A549 (cell line): ENCODE measurements around the gene KLHL11. TPM values are rescaled to one million over a fixed set of nuclear protein-coding genes. Genes with fewer than 3 reads are reported as not detected.

ENCODE experiments used
- ATAC-seq, 2 experiments: fragments of 200-7000 bp in 1 of 2; fragments of >200 bp in 1 of 2; cut with Nextera tagmentation in 1 of 2; cut with Tn5 transposase in 1 of 2; 3 replicates each; pipeline versions ENCODE4 v1.8.0 to v1.9.1; 2018 to 2020; ENCODE audit warnings: mild to moderate bottlenecking in 1 of 2, moderate library complexity in 1 of 2
- CTCF ChIA-PET: fragments of 300-600 bp; sonication (Branson Sonifier 250); formaldehyde crosslinking; extraction: SDS; loops from one replicate; lab custom pipeline; 2021; ENCODE audit warnings: antibody characterized with exemption, inconsistent platforms; lab: Yijun Ruan, JAX
- POLR2A ChIA-PET: fragments of 350-600 bp; formaldehyde crosslinking; extraction: SDS; loops from one replicate; lab custom pipeline; 2021; ENCODE audit warnings: antibody characterized with exemption, inconsistent platforms; lab: Yijun Ruan, JAX
- DNase-seq, 2 experiments: peaks; one replicate each; pipeline versions ENCODE4 v3.0.0 to v3.0.0-alpha.2; 2011 to 2016; ENCODE audit warnings: low read depth in 1 of 2, low spot score in 1 of 2
- FAIRE-seq: peaks from 2 replicates; lab custom pipeline; 2011; peaks lifted over from hg19 to GRCh38; lab: Jason Lieb, UNC
- H3K27ac ChIP-seq, 2 experiments: fragments of >200 bp; sonication (Bioruptor Twin); formaldehyde crosslinking; 3 replicates each; pipeline ENCODE4 v1.5.1; 2016 to 2017
- H3K4me1 ChIP-seq: fragments of >200 bp; sonication (Bioruptor Twin); formaldehyde crosslinking; 3 replicates; pipeline ENCODE4 v1.6.1; 2016
- H3K4me2 ChIP-seq: fragments of >200 bp; sonication (Bioruptor Twin); formaldehyde crosslinking; 3 replicates; pipeline ENCODE4 v1.6.1; 2016
- H3K4me3 ChIP-seq: fragments of >200 bp; sonication (Bioruptor Twin); formaldehyde crosslinking; 3 replicates; pipeline ENCODE4 v1.5.1; 2016
- H3K9me3 ChIP-seq: fragments of >200 bp; sonication (Bioruptor Twin); formaldehyde crosslinking; 3 replicates; pipeline ENCODE4 v1.6.1; 2016
- CBX2 ChIP-seq: fragments of 200-600 bp; sonication (generic); IDR thresholded peaks from 2 replicates; pipeline ENCODE4 v1.6.1; 2016; ENCODE audit warnings: low read depth, mild to moderate bottlenecking, borderline replicate concordance
- CEBPB ChIP-seq, 2 experiments: fragments of >200 bp in 1 of 2; sonication (Bioruptor Twin) in 1 of 2; formaldehyde crosslinking in 1 of 2; IDR thresholded peaks; 2 replicates each; pipeline ENCODE4 v1.6.1; 2012 to 2016
- CHD2 ChIP-seq: fragments of 150-350 bp; IDR thresholded peaks from 2 replicates; pipeline ENCODE4 v1.6.1; 2014; ENCODE audit warnings: low read length; ENCODE audit not compliant: partially characterized antibody
- EHMT2 ChIP-seq: fragments of 200-600 bp; sonication (generic); IDR thresholded peaks from 2 replicates; pipeline ENCODE4 v1.6.1; 2016; ENCODE audit warnings: antibody characterized with exemption, low read depth, mild to moderate bottlenecking, moderate library complexity
- FOSL2 ChIP-seq, 2 experiments: fragments of 450-650 bp in 1 of 2; fragments of >200 bp in 1 of 2; sonication (Bioruptor Twin) in 1 of 2; formaldehyde crosslinking; IDR thresholded peaks; 2 replicates each; pipeline versions ENCODE4 v1.5.0 to v1.6.1; 2016 to 2020; ENCODE audit warnings: mild to moderate bottlenecking in 1 of 2, moderate library complexity in 1 of 2
- HOXA7 ChIP-seq: fragments of 250-450 bp; sonication (Bioruptor Pico); IDR thresholded peaks from 2 replicates; pipeline ENCODE4 v1.5.0; 2020; ENCODE audit warnings: mild to moderate bottlenecking, moderate library complexity
- HOXB13 ChIP-seq: fragments of 250-450 bp; sonication (Bioruptor Pico); IDR thresholded peaks from 2 replicates; pipeline ENCODE4 v1.5.0; 2020; ENCODE audit warnings: low read depth, mild to moderate bottlenecking, moderate library complexity
- JUNB ChIP-seq: fragments of >200 bp; sonication (Bioruptor Twin); formaldehyde crosslinking; IDR thresholded peaks from 2 replicates; pipeline ENCODE4 v1.6.1; 2016
- MAFK ChIP-seq: fragments of 450-650 bp; IDR thresholded peaks from 2 replicates; pipeline ENCODE4 v1.6.1; 2014; ENCODE audit not compliant: partially characterized antibody
- MAZ ChIP-seq: fragments of 150-350 bp; IDR thresholded peaks from 2 replicates; pipeline ENCODE4 v1.6.1; 2014; ENCODE audit warnings: antibody characterized with exemption, low read depth, low read length, borderline replicate concordance
- NPAS2 ChIP-seq: fragments of 250-450 bp; sonication (Bioruptor Pico); IDR thresholded peaks from 2 replicates; pipeline ENCODE4 v1.8.0; 2022; ENCODE audit warnings: mild to moderate bottlenecking, moderate library complexity, borderline replicate concordance
- PHF8 ChIP-seq: fragments of 200-600 bp; sonication (generic); IDR thresholded peaks from 2 replicates; pipeline ENCODE4 v1.6.1; 2016; ENCODE audit warnings: low read depth, mild to moderate bottlenecking, antibody characterized with exemption, moderate library complexity, borderline replicate concordance
- POLR2A ChIP-seq: IDR thresholded peaks from 2 replicates; pipeline ENCODE4 v1.6.1; 2012; ENCODE audit warnings: mild to moderate bottlenecking, low read length
- POLR2AphosphoS2 ChIP-seq: conservative IDR thresholded peaks from 2 replicates; pipeline ENCODE4 v1.6.1; 2012; ENCODE audit warnings: low read length, improper control_type of control experiment, inconsistent platforms
- RARB ChIP-seq: fragments of 250-450 bp; sonication (Bioruptor Pico); IDR thresholded peaks from 2 replicates; pipeline ENCODE4 v1.8.0; 2021; ENCODE audit warnings: mild to moderate bottlenecking, moderate library complexity
- SMC3 ChIP-seq: fragments of >200 bp; sonication (Bioruptor Twin); formaldehyde crosslinking; IDR thresholded peaks from 3 replicates; pipeline ENCODE4 v1.6.1; 2018; ENCODE audit warnings: inconsistent platforms
- TP53 ChIP-seq: fragments of 250-450 bp; sonication (Bioruptor Pico); IDR thresholded peaks from 2 replicates; pipeline ENCODE4 v1.5.0; 2021; ENCODE audit warnings: mild to moderate bottlenecking, moderate library complexity
- ZC3H11A ChIP-seq: fragments of 450-650 bp; IDR thresholded peaks from 2 replicates; pipeline ENCODE4 v1.6.1; 2014; ENCODE audit warnings: antibody characterized with exemption, mild to moderate bottlenecking
- WGBS: methylation state at CpG from one replicate; pipeline ENCODE4 v1.1.6; 2017; ENCODE audit errors: missing lambda C conversion rate; 5-methylcytosine and 5-hydroxymethylcytosine counted together
- polyA plus RNA-seq, 4 experiments: library from polyadenylated mRNA; depleted of rRNA in 3 of 4; stranded (reverse); fragments of >200 nt; fragmentation: RNase III in 1 of 4; extraction: RNeasy Plus Mini Kit Qiagen cat#74134 plus additional on column Dnase treatment in 1 of 4; gene quantifications; 2 replicates in 3 of 4; 3 replicates in 1 of 4; pipeline ENCODE4 v1.2.3, GENCODE V29; 2011 to 2017
- TF ChIP-seq, protein P1 (sequence below): IDR thresholded peaks from 2 replicates; pipeline ENCODE4 v1.6.1; 2012; ENCODE audit warnings: low read depth, borderline replicate concordance
- TF ChIP-seq, protein P2 (sequence below): fragments of >200 bp; sonication (Bioruptor Twin); formaldehyde crosslinking; IDR thresholded peaks from 3 replicates; pipeline ENCODE4 v1.5.1; 2016
- TF ChIP-seq, protein P3 (sequence below): IDR thresholded peaks from 2 replicates; pipeline ENCODE4 v1.6.1; 2012
- TF ChIP-seq, protein P4 (sequence below): fragments of 250-450 bp; sonication (Bioruptor Pico); IDR thresholded peaks from 2 replicates; pipeline ENCODE4 v1.5.0; 2020; ENCODE audit warnings: low read depth, mild to moderate bottlenecking, moderate library complexity
- TF ChIP-seq, protein P5 (sequence below): fragments of >200 bp; sonication (Bioruptor Twin); formaldehyde crosslinking; IDR thresholded peaks from 3 replicates; pipeline ENCODE4 v1.6.1; 2016
- TF ChIP-seq, protein P6 (sequence below): IDR thresholded peaks from 2 replicates; pipeline ENCODE4 v1.6.1; 2012

KLHL11 gene
- polyA plus RNA-seq, 2 of the 4 experiments (the other 2 are of a cell fraction), result 3.8 to 12.7 TPM

DNA sequence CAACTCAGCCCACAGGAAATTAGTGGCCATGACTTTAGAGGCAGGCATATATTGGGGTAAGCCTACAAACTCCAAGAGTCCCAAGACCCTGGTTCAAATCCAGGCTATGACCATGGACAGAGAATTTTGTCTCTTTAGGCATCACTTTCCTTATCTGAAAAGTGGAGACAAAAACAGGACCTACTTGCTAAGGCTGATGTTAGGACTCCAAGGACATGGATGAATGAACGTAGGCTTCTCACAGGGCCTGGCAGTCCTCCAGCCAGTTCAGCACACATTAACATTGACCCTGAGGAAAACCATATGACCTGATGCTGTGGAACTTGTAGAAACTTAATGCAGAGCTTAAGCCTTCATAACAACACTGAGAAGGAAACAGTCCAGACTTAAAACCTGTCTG lies 51.0 kb downstream of the KLHL11 start:
- H3K27ac ChIP-seq, result peak overlapping the region; percentile 96 to 97; a peak in 5 of 6 replicates
- no peak for ATAC-seq
- H3K4me3 ChIP-seq, result peak overlapping the region; percentile 79
- no peak for DNase-seq
- peak; percentile 7 for FAIRE-seq
- POLR2A ChIA-PET, result no interaction called here
- peaks cover 30% of the 10 kb centered on the region for H3K4me1 ChIP-seq
- no peaks in the 10 kb centered on the region for H3K9me3 ChIP-seq
- TF ChIP-seq HOXB13 (CRISPR knock-in tag), result no peak
- no peak for TF ChIP-seq JUNB
- TF ChIP-seq, protein P1, sequence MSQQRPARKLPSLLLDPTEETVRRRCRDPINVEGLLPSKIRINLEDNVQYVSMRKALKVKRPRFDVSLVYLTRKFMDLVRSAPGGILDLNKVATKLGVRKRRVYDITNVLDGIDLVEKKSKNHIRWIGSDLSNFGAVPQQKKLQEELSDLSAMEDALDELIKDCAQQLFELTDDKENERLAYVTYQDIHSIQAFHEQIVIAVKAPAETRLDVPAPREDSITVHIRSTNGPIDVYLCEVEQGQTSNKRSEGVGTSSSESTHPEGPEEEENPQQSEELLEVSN, result no peak
- no peak for TF ChIP-seq POLR2AphosphoS2
- no peak for TF ChIP-seq MAFK
- TF ChIP-seq POLR2A, result no peak
- no peak for TF ChIP-seq MAZ
- no peak for TF ChIP-seq TP53
- TF ChIP-seq SMC3, result no peak
- TF ChIP-seq RARB (CRISPR knock-in tag), result no peak
- TF ChIP-seq, protein P2, sequence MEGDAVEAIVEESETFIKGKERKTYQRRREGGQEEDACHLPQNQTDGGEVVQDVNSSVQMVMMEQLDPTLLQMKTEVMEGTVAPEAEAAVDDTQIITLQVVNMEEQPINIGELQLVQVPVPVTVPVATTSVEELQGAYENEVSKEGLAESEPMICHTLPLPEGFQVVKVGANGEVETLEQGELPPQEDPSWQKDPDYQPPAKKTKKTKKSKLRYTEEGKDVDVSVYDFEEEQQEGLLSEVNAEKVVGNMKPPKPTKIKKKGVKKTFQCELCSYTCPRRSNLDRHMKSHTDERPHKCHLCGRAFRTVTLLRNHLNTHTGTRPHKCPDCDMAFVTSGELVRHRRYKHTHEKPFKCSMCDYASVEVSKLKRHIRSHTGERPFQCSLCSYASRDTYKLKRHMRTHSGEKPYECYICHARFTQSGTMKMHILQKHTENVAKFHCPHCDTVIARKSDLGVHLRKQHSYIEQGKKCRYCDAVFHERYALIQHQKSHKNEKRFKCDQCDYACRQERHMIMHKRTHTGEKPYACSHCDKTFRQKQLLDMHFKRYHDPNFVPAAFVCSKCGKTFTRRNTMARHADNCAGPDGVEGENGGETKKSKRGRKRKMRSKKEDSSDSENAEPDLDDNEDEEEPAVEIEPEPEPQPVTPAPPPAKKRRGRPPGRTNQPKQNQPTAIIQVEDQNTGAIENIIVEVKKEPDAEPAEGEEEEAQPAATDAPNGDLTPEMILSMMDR, result no peak
- TF ChIP-seq CEBPB (IDR thresholded peaks at IDR 0.05), result no peak
- no peak for TF ChIP-seq NPAS2 (CRISPR knock-in tag)
- TF ChIP-seq, protein P3, sequence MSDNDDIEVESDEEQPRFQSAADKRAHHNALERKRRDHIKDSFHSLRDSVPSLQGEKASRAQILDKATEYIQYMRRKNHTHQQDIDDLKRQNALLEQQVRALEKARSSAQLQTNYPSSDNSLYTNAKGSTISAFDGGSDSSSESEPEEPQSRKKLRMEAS, result no peak
- TF ChIP-seq HOXA7, result no peak
- TF ChIP-seq PHF8, result no peak
- 81% methylated on average over 1 of the region's 1 CpG for WGBS
- CTCF ChIA-PET, result interaction anchor here (0.9 to 2.4 kb wide), 7 partner anchors 10 to 146 kb away, joined by 3 to 15 read pairs (median 4); no protein-coding TSS in a partner anchor
- H3K4me2 ChIP-seq, result peak overlapping the region; percentile 97

DNA sequence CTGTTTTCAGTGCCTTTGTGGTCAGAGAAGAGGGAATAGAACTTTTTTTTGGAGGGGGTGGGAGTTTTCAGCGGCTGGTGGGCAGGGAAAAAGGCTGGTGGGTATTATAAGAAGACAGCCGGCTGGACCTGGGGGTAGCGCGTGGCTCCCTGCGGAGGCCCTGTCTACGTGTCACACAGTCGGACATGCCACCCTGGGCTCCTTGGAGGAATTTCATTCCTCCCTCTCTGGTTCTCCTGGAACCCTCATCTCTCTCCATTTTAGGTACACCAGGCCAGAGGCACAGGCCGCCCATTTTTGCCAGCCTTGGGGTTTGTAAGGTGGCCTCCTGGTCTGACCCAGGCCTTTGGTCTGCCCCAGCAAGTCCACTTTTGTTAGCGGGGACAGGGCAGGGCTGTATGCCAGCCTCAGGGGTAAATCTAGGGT lies 51.5 kb downstream of the KLHL11 start:
- ChIA-PET CTCF (interaction anchor here (1.0 to 52.0 kb wide), 6 partner anchors 12 to 118 kb away, joined by 3 to 3262 read pairs (median 12); partner anchors contain the start of genes GAST, HAP1 and JUP), POLR2A (interaction anchor here (0.5 to 2.8 kb wide), 3 partner anchors 9 to 125 kb away, joined by 3 to 17 read pairs (median 8); partner anchors contain the start of gene EIF1)
- ATAC-seq (no peak), DNase-seq (no peak), FAIRE-seq (no peak)
- H3K4me1 ChIP-seq, result peaks cover 30% of the 10 kb centered on the region
- peak overlapping the region; percentile 79 for H3K4me3 ChIP-seq
- H3K9me3 ChIP-seq, result no peaks in the 10 kb centered on the region
- H3K4me2 ChIP-seq, result peak overlapping the region; percentile 97
- peak overlapping the region; percentile 96 to 97 for H3K27ac ChIP-seq
- no peak for TF ChIP-seq SMC3
- TF ChIP-seq CHD2, result no peak
- TF ChIP-seq, protein P4, sequence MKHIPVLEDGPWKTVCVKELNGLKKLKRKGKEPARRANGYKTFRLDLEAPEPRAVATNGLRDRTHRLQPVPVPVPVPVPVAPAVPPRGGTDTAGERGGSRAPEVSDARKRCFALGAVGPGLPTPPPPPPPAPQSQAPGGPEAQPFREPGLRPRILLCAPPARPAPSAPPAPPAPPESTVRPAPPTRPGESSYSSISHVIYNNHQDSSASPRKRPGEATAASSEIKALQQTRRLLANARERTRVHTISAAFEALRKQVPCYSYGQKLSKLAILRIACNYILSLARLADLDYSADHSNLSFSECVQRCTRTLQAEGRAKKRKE, result no peak
- TF ChIP-seq, protein P5, sequence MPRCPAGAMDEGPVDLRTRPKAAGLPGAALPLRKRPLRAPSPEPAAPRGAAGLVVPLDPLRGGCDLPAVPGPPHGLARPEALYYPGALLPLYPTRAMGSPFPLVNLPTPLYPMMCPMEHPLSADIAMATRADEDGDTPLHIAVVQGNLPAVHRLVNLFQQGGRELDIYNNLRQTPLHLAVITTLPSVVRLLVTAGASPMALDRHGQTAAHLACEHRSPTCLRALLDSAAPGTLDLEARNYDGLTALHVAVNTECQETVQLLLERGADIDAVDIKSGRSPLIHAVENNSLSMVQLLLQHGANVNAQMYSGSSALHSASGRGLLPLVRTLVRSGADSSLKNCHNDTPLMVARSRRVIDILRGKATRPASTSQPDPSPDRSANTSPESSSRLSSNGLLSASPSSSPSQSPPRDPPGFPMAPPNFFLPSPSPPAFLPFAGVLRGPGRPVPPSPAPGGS, result no peak
- TF ChIP-seq CEBPB (IDR thresholded peaks at IDR 0.05), result no peak
- no peak for TF ChIP-seq HOXA7
- no peak for TF ChIP-seq NPAS2 (CRISPR knock-in tag)
- no peak for TF ChIP-seq ZC3H11A
- no peak for TF ChIP-seq EHMT2
- TF ChIP-seq FOSL2 (IDR thresholded peaks at IDR 0.05), result no peak
- no peak for TF ChIP-seq FOSL2 (CRISPR knock-in tag; IDR thresholded peaks at IDR 0.05)
- no peak for TF ChIP-seq CBX2
- TF ChIP-seq, protein P6, sequence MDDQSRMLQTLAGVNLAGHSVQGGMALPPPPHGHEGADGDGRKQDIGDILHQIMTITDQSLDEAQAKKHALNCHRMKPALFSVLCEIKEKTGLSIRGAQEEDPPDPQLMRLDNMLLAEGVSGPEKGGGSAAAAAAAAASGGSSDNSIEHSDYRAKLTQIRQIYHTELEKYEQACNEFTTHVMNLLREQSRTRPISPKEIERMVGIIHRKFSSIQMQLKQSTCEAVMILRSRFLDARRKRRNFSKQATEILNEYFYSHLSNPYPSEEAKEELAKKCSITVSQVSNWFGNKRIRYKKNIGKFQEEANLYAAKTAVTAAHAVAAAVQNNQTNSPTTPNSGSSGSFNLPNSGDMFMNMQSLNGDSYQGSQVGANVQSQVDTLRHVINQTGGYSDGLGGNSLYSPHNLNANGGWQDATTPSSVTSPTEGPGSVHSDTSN, result no peak
- 71% methylated on average over 9 of the region's 9 CpGs for WGBS
